ENCODE data around the gene SFI1.

DNA sequence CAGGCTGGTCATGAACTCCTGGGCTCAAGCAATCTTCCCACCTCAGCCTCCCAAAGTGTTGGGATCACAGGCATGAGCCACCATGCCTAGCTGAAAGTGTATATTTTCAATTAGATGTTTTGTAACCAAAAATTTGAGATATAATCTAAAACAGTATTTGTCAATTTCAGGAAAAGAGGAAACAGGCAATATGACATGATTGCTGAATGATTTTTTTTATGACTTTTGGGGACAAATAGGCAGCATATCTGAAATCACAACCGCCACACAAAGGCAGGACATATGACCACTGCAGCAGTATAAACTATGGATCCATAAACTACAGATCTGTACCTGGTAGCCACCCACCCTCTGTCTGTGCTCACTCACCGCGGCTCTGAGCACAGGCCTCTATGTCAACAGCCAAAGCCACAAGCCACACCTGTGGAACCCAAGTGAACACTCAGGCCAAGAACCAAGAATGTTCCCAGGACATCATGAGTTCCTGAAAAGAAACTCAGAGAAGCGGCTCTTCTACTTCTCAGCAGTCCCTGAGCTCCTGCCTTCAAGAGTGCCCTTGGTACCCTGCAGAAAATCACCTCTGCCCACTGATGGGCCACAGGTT is 143.2 kb downstream of the SFI1 start:
- TF ChIP-seq, protein P1, sequence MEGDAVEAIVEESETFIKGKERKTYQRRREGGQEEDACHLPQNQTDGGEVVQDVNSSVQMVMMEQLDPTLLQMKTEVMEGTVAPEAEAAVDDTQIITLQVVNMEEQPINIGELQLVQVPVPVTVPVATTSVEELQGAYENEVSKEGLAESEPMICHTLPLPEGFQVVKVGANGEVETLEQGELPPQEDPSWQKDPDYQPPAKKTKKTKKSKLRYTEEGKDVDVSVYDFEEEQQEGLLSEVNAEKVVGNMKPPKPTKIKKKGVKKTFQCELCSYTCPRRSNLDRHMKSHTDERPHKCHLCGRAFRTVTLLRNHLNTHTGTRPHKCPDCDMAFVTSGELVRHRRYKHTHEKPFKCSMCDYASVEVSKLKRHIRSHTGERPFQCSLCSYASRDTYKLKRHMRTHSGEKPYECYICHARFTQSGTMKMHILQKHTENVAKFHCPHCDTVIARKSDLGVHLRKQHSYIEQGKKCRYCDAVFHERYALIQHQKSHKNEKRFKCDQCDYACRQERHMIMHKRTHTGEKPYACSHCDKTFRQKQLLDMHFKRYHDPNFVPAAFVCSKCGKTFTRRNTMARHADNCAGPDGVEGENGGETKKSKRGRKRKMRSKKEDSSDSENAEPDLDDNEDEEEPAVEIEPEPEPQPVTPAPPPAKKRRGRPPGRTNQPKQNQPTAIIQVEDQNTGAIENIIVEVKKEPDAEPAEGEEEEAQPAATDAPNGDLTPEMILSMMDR (IDR thresholded peaks at IDR 0.05; ENCODE audit: borderline replicate concordance, extremely low read depth, low read length, poor library complexity, severe bottlenecking) = no peak
- TF ChIP-seq EZH2 (IDR thresholded peaks at IDR 0.05; ENCODE audit: borderline replicate concordance, low read depth, low read length, severe bottlenecking) = no peak

Measured in DND-41 (cell line).